T47D (cell line): Measurements from ENCODE around the gene RAPGEF2.
A peak's percentile ranks its signal among the peaks of the same experiment; 100 is the strongest.

ENCODE experiments used
- DNase-seq, 2 experiments: peaks; one replicate each; pipeline versions ENCODE4 v3.0.0 to v3.0.0-alpha.2; 2011 to 2012; ENCODE audit warnings: low read depth in 1 of 2, low spot score in 1 of 2
- JUND ChIP-seq: IDR thresholded peaks from 2 replicates; pipeline ENCODE4 v1.6.1; 2012; ENCODE audit warnings: low read depth
- in situ Hi-C: cut with HindIII; loops from 2 replicates; pipeline ENCODE4 v1.10.0; 2016; ENCODE audit warnings: low sequenced_read_pairs, low pct_unique_long_range_greater_than_20kb

Gene RAPGEF2

GRCh38 chr4:159328766-159329165 lies 225.9 kb downstream of the RAPGEF2 start:
- TF ChIP-seq JUND = no peak
- DNase-seq = no peak
- in situ Hi-C loops = no loop called here

- DNase-seq = no peak
- in situ Hi-C loops = no loop called here
- TF ChIP-seq JUND = no peak
These were observed 231.6 kb downstream of the RAPGEF2 start for GRCh38 chr4:159334461-159334860.

GRCh38 chr4:159337041-159337440 lies 234.2 kb downstream of the RAPGEF2 start:
- no peak for DNase-seq
- no peak for TF ChIP-seq JUND
- in situ Hi-C loops = no loop called here

- TF ChIP-seq JUND = no peak
- no peak for DNase-seq
- in situ Hi-C loops = no loop called here
These were observed 238.6 kb downstream of the RAPGEF2 start for GRCh38 chr4:159341522-159341921.

GRCh38 chr4:159342374-159342773 lies 239.5 kb downstream of the RAPGEF2 start:
- DNase-seq = no peak
- no peak for TF ChIP-seq JUND
- in situ Hi-C loops = no loop called here

GRCh38 chr4:159343116-159343515 lies 240.2 kb downstream of the RAPGEF2 start:
- in situ Hi-C loops = no loop called here
- no peak for TF ChIP-seq JUND
- no peak for DNase-seq

- in situ Hi-C loops = no loop called here
- no peak for DNase-seq
- no peak for TF ChIP-seq JUND
These were observed 242.0 kb downstream of the RAPGEF2 start for GRCh38 chr4:159344877-159345276.

- no peak for DNase-seq
- in situ Hi-C loops = no loop called here
- TF ChIP-seq JUND = no peak
These were observed 243.8 kb downstream of the RAPGEF2 start for GRCh38 chr4:159346681-159347080.

GRCh38 chr4:159347813-159348212 lies 244.9 kb downstream of the RAPGEF2 start:
- TF ChIP-seq JUND = no peak

GRCh38 chr4:159349332-159349731 lies 246.5 kb downstream of the RAPGEF2 start:
- DNase-seq = peak; percentile 13 to 72
- TF ChIP-seq JUND = no peak
- in situ Hi-C loops = no loop called here

More at GRCh38 chr4:159347813-159348212, 244.9 kb downstream of the RAPGEF2 start:
- in situ Hi-C loops = no loop called here
- no peak for DNase-seq

GRCh38 chr4:159352609-159353008 lies 249.7 kb downstream of the RAPGEF2 start:
- in situ Hi-C loops = no loop called here
- no peak for TF ChIP-seq JUND
- no peak for DNase-seq

- TF ChIP-seq JUND = no peak
- in situ Hi-C loops = no loop called here
- no peak for DNase-seq
These were observed 250.7 kb downstream of the RAPGEF2 start for GRCh38 chr4:159353422-159354116.

GRCh38 chr4:159355466-159355865 lies 252.6 kb downstream of the RAPGEF2 start:
- no peak for TF ChIP-seq JUND
- DNase-seq = no peak
- in situ Hi-C loops = no loop called here

- in situ Hi-C loops = no loop called here
- no peak for DNase-seq
- no peak for TF ChIP-seq JUND
These were observed 254.5 kb downstream of the RAPGEF2 start for GRCh38 chr4:159357350-159357749.
